ENCODE data around the gene LTN1. TPM values are rescaled to one million over a fixed set of nuclear protein-coding genes. Genes with fewer than 3 reads are reported as not detected.

Gene LTN1
- total and polyA plus RNA-seq, 9 donors = 13.8 to 25.6 (median 20.3) TPM

DNA sequence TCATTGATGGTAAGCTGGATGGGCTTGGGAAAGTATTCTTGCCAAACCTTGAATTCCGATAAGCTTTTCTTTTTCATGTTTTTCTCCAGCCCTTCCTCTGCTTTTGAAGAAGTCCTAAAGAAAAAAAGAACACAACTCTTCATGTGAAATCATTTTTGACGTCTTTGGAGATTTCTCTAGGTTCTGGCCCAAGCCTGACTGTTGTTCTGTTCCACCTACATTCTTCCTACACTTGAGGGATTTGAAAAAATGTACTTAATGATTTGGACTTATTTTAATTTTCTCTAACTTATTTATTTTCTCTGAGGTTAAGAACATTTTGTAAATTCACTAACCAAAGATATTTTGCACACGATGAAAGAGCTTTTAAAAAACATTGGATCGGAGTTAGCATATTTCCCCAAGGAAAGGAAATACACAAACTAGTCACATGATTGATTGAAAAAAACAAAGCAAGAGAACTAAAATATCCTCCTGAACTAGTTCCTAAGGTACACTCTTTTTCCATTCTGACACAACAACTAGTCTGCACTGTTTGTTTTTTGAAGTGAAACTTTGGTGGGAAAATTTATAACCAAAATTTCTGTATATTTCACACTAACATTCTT is 82.3 kb downstream of the LTN1 start:
- H3K27ac ChIP-seq (ENCODE audit: low read length) = no peak overlapping the region
- H3K4me1 ChIP-seq (ENCODE audit: control insufficient read depth, insufficient read depth, low read length) = no peaks in the 10 kb centered on the region
- H3K27me3 ChIP-seq (ENCODE audit: control insufficient read depth, insufficient read depth, low read length) = no peaks in the 10 kb centered on the region
- DNase-seq = peak; percentile 42
- no peaks in the 10 kb centered on the region for H3K9me3 ChIP-seq (replicated peaks; ENCODE audit: control insufficient read depth, low read depth, low read length)
- 50% methylated on average over 2 of the region's 4 CpGs for WGBS (ENCODE audit: insufficient coverage)
- no peaks in the 10 kb centered on the region for H3K36me3 ChIP-seq (ENCODE audit: control insufficient read depth, insufficient read depth, low read length)
- no peak overlapping the region for H3K4me3 ChIP-seq (ENCODE audit: low read length)

DNA sequence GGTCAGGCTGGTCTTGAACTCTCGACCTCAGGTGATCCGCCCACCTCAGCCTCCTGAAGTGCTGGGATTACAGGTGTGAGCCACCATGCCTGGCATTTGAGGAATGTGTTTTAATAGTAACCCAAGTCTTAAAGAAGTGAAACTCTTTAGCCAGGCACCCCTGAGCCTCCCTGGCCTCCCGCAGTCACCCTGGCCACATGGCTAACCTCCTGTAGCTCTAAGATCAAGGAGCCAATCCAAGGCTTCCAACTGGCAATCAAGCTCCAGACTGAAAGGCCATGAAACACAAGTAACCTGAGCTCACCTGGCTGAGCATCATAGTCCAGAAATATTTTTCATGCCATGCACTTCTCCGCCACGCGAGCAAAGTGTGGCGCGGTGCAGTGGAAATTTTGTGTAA is 84.3 kb downstream of the LTN1 start:
- 83% methylated on average over 1 of the region's 8 CpGs for WGBS (ENCODE audit: insufficient coverage)
- no peak for DNase-seq
- no peaks in the 10 kb centered on the region for H3K36me3 ChIP-seq (ENCODE audit: control insufficient read depth, insufficient read depth, low read length)
- H3K27me3 ChIP-seq (ENCODE audit: control insufficient read depth, insufficient read depth, low read length) = no peaks in the 10 kb centered on the region
- no peak overlapping the region for H3K27ac ChIP-seq (ENCODE audit: low read length)
- H3K4me1 ChIP-seq (ENCODE audit: control insufficient read depth, insufficient read depth, low read length) = no peaks in the 10 kb centered on the region
- no peak overlapping the region for H3K4me3 ChIP-seq (ENCODE audit: low read length)
- H3K9me3 ChIP-seq (replicated peaks; ENCODE audit: control insufficient read depth, low read depth, low read length) = no peaks in the 10 kb centered on the region

GRCh38 chr21:28906841-28907240 is 85.8 kb downstream of the LTN1 start:
- DNase-seq = no peak
- no peaks in the 10 kb centered on the region for H3K27me3 ChIP-seq (ENCODE audit: control insufficient read depth, insufficient read depth, low read length)
- no peaks in the 10 kb centered on the region for H3K9me3 ChIP-seq (replicated peaks; ENCODE audit: control insufficient read depth, low read depth, low read length)
- no peaks in the 10 kb centered on the region for H3K4me1 ChIP-seq (ENCODE audit: control insufficient read depth, insufficient read depth, low read length)
- no CpG with 5 or more reads among the region's 2 CpGs for WGBS (ENCODE audit: insufficient coverage)
- H3K27ac ChIP-seq (ENCODE audit: low read length) = no peak overlapping the region
- no peak overlapping the region for H3K4me3 ChIP-seq (ENCODE audit: low read length)
- no peaks in the 10 kb centered on the region for H3K36me3 ChIP-seq (ENCODE audit: control insufficient read depth, insufficient read depth, low read length)

GRCh38 chr21:28906236-28906635 is 86.4 kb downstream of the LTN1 start:
- no peak overlapping the region for H3K4me3 ChIP-seq (ENCODE audit: low read length)
- no peak for DNase-seq
- no peaks in the 10 kb centered on the region for H3K4me1 ChIP-seq (ENCODE audit: control insufficient read depth, insufficient read depth, low read length)
- H3K27ac ChIP-seq (ENCODE audit: low read length) = no peak overlapping the region
- H3K36me3 ChIP-seq (ENCODE audit: control insufficient read depth, insufficient read depth, low read length) = no peaks in the 10 kb centered on the region
- no peaks in the 10 kb centered on the region for H3K27me3 ChIP-seq (ENCODE audit: control insufficient read depth, insufficient read depth, low read length)
- WGBS (ENCODE audit: insufficient coverage) = no CpG with 5 or more reads among the region's 1 CpG
- no peaks in the 10 kb centered on the region for H3K9me3 ChIP-seq (replicated peaks; ENCODE audit: control insufficient read depth, low read depth, low read length)

DNA sequence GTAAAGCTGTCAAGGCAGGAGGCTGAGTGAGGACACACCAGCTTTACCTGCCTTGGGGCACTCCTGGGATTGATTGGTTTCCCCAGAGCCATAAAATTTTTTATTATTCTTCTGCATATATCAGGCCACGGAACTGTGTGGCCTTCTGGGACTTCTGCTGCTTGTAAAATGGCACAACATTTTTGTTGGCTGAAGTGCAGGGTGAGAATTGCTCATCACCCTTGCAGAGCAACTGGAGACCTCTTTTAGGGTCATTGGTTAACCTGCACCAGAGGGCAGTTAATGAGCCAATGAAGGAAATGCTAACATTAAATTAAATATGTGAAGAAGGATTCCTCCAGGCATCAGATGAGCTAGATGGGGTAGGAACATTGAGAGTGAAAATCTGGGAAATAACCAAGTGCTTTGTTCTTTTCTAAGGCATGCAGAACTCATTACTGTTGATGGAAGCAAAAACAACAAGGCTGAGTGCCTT is 87.7 kb downstream of the LTN1 start:
- H3K36me3 ChIP-seq (ENCODE audit: control insufficient read depth, insufficient read depth, low read length) = no peaks in the 10 kb centered on the region
- DNase-seq = no peak
- no peaks in the 10 kb centered on the region for H3K4me1 ChIP-seq (ENCODE audit: control insufficient read depth, insufficient read depth, low read length)
- no peak overlapping the region for H3K27ac ChIP-seq (ENCODE audit: low read length)
- H3K4me3 ChIP-seq (ENCODE audit: low read length) = no peak overlapping the region
- H3K9me3 ChIP-seq (replicated peaks; ENCODE audit: control insufficient read depth, low read depth, low read length) = no peaks in the 10 kb centered on the region
- no peaks in the 10 kb centered on the region for H3K27me3 ChIP-seq (ENCODE audit: control insufficient read depth, insufficient read depth, low read length)
- WGBS (ENCODE audit: insufficient coverage) = 0% methylated on average over 1 of the region's 1 CpG

GRCh38 chr21:28903448-28903847 is 89.2 kb downstream of the LTN1 start:
- no peaks in the 10 kb centered on the region for H3K36me3 ChIP-seq (ENCODE audit: control insufficient read depth, insufficient read depth, low read length)
- no peak overlapping the region for H3K27ac ChIP-seq (ENCODE audit: low read length)
- DNase-seq = no peak
- H3K4me1 ChIP-seq (ENCODE audit: control insufficient read depth, insufficient read depth, low read length) = no peaks in the 10 kb centered on the region
- no peaks in the 10 kb centered on the region for H3K27me3 ChIP-seq (ENCODE audit: control insufficient read depth, insufficient read depth, low read length)
- 92% methylated on average over 15 of the region's 18 CpGs for WGBS (ENCODE audit: insufficient coverage)
- H3K9me3 ChIP-seq (replicated peaks; ENCODE audit: control insufficient read depth, low read depth, low read length) = no peaks in the 10 kb centered on the region
- H3K4me3 ChIP-seq (ENCODE audit: low read length) = no peak overlapping the region

GRCh38 chr21:28900481-28900880 is 92.2 kb downstream of the LTN1 start:
- H3K4me3 ChIP-seq (ENCODE audit: low read length) = no peak overlapping the region
- no peaks in the 10 kb centered on the region for H3K36me3 ChIP-seq (ENCODE audit: control insufficient read depth, insufficient read depth, low read length)
- no peaks in the 10 kb centered on the region for H3K4me1 ChIP-seq (ENCODE audit: control insufficient read depth, insufficient read depth, low read length)
- H3K27ac ChIP-seq (ENCODE audit: low read length) = no peak overlapping the region
- no peaks in the 10 kb centered on the region for H3K9me3 ChIP-seq (replicated peaks; ENCODE audit: control insufficient read depth, low read depth, low read length)
- DNase-seq = no peak
- no CpG with 5 or more reads among the region's 2 CpGs for WGBS (ENCODE audit: insufficient coverage)
- peaks cover 2% of the 10 kb centered on the region for H3K27me3 ChIP-seq (ENCODE audit: control insufficient read depth, insufficient read depth, low read length)

DNA sequence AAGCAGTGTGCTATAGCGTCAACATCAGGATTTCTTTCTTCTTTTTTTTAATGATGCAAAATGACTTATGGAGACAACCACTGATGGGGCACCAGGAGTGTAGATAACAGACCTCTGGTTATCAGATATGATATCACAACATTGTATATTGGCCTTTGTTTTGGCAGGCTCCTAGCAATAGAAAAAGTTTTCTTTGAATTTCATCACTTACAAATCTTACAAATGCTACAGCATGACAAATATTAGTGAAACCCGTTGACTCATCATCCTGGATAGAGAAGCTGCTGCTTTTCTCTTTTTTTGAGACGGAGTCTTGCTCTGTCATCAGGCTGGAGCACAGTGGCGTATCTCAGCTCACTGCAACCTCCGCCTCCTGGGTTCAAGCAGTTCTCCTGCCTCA is 92.9 kb downstream of the LTN1 start:
- Histone ChIP-seq H3K36me3 (ENCODE audit: control insufficient read depth, insufficient read depth, low read length) (no peaks in the 10 kb centered on the region), H3K27me3 (ENCODE audit: control insufficient read depth, insufficient read depth, low read length) (peaks cover 2% of the 10 kb centered on the region), H3K4me1 (ENCODE audit: control insufficient read depth, insufficient read depth, low read length) (no peaks in the 10 kb centered on the region), H3K27ac (ENCODE audit: low read length) (no peak overlapping the region), H3K9me3 (replicated peaks; ENCODE audit: control insufficient read depth, low read depth, low read length) (no peaks in the 10 kb centered on the region), H3K4me3 (ENCODE audit: low read length) (no peak overlapping the region)
- DNase-seq = no peak
- 83% methylated on average over 4 of the region's 5 CpGs for WGBS (ENCODE audit: insufficient coverage)

DNA sequence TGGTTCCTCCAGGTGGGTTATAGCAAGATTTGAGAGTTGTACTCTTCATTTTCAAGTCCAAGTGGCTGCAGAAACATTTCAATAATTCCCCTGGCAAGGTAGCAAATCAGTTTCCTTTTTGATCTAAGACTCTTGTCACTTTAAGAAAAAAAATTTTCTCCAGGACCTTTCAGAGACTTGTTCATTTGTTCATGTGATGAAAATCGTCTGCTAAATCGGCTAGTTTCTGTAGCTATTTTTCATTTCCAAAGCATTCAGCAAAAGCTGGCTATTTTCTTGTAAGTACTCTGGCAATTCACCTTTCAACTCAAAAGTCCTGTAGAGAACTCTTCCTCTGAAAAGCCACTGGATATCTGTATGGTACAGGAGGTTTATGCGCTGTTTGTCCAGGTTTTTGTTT is 93.5 kb downstream of the LTN1 start:
- no peak overlapping the region for H3K4me3 ChIP-seq (ENCODE audit: low read length)
- H3K27ac ChIP-seq (ENCODE audit: low read length) = no peak overlapping the region
- H3K27me3 ChIP-seq (ENCODE audit: control insufficient read depth, insufficient read depth, low read length) = peaks cover 2% of the 10 kb centered on the region
- H3K36me3 ChIP-seq (ENCODE audit: control insufficient read depth, insufficient read depth, low read length) = no peaks in the 10 kb centered on the region
- no peaks in the 10 kb centered on the region for H3K4me1 ChIP-seq (ENCODE audit: control insufficient read depth, insufficient read depth, low read length)
- no peak for DNase-seq
- no CpG with 5 or more reads among the region's 3 CpGs for WGBS (ENCODE audit: insufficient coverage)
- no peaks in the 10 kb centered on the region for H3K9me3 ChIP-seq (replicated peaks; ENCODE audit: control insufficient read depth, low read depth, low read length)

- Histone ChIP-seq H3K9me3 (replicated peaks; ENCODE audit: control insufficient read depth, low read depth, low read length) (no peaks in the 10 kb centered on the region), H3K4me1 (ENCODE audit: control insufficient read depth, insufficient read depth, low read length) (no peaks in the 10 kb centered on the region), H3K27ac (ENCODE audit: low read length) (no peak overlapping the region), H3K36me3 (ENCODE audit: control insufficient read depth, insufficient read depth, low read length) (no peaks in the 10 kb centered on the region), H3K4me3 (ENCODE audit: low read length) (no peak overlapping the region), H3K27me3 (ENCODE audit: control insufficient read depth, insufficient read depth, low read length) (peaks cover 4% of the 10 kb centered on the region)
- no peak for DNase-seq
- WGBS (ENCODE audit: insufficient coverage) = no CpG with 5 or more reads among the region's 3 CpGs
Observed at GRCh38 chr21:28893687-28894086, 99.0 kb downstream of the LTN1 start.

Measured in muscle of leg (tissue), 11 donors.